HG03565 (cell line): ENCODE results near the gene PPA1.
"Not testable (repeated sequence)": the region's sequence is repeated elsewhere in the genome, so short reads cannot be mapped to it uniquely, and the experiment has no call there.

Experiments
- ATAC-seq: cut with Tn5 transposase; IDR thresholded peaks from one replicate; pipeline ENCODE4 v1.9.1; 2021; ENCODE audit warnings: mild to moderate bottlenecking, moderate library complexity; ENCODE audit not compliant: unreplicated experiment

The PPA1 gene

DNA sequence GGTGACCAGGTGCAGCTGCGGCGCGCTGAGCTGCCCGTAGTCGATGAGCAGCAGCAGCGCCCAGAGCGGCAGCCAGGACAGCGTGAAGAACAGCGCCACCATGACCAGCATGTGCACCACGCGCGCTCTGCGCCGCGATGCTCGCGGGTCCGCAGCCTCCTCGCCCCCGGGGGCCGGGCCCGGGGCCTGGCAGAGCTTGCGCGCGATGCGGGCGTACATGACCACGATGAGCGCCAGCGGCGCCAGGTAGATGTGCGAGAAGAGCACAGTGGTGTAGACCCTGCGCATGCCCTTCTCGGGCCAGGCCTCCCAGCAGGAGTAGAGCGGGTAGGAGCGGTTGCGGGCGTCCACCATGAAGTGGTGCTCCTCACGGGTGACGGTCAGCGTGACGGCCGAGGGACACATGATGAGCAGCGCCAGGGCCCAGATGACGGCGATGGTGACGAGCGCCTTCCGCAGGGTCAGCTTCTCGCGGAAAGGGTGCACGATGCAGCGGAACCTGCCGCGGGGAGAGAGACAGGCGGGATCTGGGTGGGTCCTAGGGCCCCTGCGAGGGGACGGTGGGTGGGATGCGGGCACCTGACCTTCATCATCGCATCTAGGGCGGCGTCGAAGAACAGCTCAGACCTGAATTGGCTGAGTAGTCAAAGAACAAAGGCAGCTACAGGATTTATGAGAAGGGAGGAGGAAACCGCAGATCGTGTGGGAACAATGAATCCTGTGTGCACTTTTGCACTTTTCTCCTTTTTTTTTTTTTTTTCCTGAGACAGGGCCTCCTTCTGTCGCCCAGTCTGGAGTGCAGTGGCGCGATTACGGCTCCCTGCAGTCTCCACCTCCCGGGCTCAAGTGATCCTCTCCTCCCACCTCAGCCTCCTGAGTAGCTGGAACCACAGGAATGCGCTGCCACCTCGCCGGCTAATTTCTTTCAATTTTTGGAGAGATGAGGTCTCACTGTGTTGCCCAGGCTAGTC is 22.4 kb upstream of the PPA1 start:
- ATAC-seq: no peak

- no peak for ATAC-seq
These were observed 21.6 kb upstream of the PPA1 start for GRCh38 chr10:70254778-70255328.

DNA sequence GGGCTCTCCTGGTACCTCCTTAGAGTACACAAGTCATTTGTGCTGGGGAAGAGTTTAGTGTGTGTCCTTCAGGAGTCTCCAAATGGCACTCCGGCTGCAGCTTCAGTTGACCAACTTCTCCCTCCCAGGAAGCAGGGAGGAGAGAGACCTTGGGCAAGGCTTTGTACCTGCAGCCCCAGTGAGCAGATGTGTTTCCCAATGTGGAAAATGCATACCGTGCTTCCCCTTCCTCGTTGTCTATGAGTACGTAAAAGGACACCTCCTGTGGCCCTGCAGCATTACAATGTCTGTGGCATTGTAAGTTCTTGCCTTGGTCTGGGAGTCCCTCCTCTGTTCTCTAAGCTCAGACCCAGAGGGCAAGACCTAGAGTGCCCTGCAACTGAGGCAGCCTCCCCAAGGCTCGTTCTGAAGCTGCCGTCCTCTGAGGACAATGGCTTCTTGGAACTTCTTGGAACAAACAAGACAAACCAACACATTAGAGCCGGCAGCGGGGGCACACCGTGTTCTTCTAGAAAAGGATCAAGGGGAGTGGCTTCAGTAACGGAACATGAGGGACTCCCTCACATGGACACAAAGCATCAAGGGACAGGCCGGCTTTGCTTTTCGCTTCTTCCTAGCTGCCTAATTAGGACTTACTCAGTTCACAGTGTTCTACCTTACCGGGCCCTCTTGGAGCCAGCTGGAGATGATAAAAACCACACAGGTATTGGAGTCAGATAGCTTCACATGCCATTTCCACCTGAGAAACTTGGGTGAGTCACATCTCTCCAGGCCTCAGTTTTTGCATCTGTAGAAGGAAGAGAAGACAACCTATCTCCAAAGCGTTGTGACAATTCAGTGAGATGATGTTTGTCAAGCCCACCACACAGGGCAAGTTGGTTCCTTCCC is 20.9 kb upstream of the PPA1 start:
- ATAC-seq: no peak

DNA sequence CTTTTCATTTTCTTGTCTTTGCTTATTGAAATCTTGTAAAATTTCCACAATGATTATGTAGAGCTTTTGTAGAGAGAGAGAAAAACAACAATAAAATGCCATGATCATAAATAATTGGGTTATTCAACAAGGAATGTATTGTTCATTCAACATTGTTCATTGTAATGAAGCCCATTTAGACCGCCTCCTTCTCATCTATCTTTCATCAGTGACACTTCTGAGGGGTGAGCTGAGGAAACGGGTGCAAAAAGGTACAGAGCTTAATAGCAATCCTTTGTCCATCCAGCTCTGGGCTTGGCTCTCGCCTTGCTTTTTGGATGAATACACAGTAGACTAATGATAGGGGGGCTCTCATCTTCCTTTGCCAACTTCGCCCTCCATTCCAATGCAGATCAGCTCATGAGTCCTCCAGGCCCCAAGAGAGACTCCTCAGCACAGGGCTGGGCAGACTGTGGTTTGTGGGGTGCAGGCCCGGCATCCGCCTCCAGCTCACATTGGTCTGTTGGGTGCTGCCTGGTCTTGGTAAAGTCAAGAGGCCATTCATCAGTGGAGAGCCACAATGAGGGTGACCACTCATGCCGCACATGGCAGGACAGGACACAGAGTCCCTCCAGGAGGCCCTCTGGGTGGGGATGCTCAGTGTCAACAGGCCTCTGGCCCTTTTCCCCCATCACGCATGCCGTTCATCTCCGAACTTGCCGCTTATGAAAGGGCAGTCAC is 17.9 kb upstream of the PPA1 start:
- no peak for ATAC-seq

DNA sequence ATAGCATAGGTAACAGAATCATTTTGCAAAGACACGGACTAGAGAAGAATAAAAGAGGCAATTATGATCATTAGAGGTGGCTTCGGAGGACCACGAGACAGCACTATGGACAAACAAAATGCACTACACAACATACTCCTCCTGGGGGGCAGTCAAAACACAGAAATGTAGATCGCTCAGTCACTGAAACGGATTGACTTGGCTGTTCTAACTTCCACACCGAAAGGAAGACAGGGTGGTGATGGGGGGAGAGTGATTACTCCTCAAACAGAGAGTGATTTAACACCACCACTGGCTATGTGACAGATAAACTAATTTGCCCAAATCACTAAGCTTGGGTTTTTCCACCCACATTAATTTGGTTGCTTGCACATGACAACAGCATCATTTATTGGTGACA is 14.1 kb upstream of the PPA1 start:
- no peak for ATAC-seq

- no peak for ATAC-seq
These were observed 7.9 kb upstream of the PPA1 start for GRCh38 chr10:70241081-70241480.

DNA sequence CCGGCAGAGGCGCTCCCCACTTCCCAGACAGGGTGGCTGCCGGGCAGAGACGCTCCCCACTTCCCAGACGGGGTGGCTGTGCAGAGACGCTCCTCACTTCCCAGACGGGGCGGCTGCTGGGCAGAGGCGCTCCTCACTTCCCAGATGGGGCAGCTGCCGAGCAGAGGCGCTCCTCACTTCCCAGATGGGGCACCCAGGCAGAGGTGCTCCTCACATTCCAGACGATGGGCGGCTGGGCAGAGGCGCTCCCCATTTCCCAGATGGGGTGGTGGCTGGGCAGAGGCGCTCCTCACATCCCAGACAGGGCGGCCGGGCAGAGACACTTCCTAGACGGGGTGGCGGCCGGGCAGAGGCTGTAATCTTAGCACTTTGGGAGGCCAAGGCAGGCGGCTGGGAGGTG is 6.8 kb upstream of the PPA1 start:
- ATAC-seq: not testable (repeated sequence)

DNA sequence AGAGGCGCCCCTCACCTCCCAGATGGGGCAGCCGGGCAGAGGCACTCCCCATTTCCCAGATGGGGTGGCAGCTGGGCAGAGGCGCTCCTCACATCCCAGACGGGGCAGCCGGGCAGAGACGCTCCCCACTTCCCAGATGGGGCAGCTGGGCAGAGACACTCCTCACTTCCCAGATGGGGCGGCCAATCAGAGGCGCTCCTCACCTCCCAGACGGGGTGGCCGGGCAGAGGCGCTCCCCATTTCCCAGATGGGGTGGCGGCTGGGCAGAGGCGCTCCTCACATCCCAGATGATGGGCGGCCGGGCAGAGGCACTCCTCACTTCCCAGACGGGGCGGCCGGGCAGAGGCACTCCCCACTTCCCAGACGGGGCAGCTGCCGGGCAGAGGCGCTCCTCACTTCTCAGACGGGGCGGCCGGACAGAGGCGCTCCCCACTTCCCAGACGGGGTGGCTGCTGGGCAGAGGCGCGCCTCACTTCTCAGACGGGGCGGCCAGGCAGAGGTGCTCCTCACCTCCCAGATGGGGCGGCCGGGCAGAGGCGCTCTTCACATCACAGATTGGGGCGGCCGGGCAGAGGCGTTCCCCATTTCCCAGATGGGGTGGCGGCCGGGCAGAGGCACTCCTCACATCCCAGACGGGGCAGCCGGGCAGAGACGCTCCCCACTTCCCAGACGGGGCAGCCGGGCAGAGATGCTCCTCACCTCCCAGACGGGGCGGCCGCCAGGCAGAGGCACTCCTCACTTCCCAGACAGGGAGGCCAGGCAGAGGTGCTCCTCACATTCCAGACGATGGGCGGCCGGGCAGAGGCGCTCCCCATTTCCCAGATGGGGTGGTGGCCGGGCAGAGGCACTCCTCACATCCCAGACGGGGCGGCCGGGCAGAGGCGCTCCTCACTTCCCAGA is 6.1 kb upstream of the PPA1 start:
- ATAC-seq: not testable (repeated sequence)

GRCh38 chr10:70237958-70238536 is 4.8 kb upstream of the PPA1 start:
- ATAC-seq: not testable (repeated sequence)

GRCh38 chr10:70234668-70235447 is 1.6 kb upstream of the PPA1 start:
- ATAC-seq: no peak

DNA sequence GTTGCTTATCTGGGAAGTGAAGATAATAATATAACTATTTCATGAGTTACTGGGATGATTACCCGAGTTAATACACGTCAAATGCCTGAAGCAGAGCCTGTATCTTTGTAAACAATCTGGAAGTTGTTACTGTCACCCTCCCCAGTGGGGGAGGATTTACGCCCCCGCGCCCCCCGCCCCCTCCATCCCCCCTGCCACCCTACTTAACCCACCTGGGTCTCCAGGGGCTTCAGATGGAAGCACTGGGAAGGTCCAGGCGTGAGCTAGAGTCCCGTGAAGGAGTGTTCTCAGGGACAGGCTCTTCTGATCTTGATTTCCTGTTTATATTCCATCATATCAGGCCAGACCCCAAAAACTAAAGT is 691 bp upstream of the PPA1 start:
- no peak for ATAC-seq

DNA sequence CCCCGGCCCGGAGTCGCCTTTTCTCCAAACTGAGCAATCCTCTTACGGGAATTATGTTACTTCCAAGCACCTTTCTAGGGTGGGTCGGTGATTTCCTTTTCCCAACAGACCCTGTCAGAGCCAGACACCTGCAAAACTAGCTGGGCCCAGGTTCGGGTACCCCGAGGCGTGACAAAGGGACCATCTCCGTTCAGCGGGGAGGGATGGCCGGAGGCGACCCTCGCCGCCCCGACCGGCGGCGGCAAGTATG is 445 bp downstream of the PPA1 start:
- no peak for ATAC-seq

- ATAC-seq: no peak
These were observed 922 bp downstream of the PPA1 start for GRCh38 chr10:70232155-70232858.

GRCh38 chr10:70228491-70228890 is 4.7 kb downstream of the PPA1 start:
- ATAC-seq: no peak

- no peak for ATAC-seq
These were observed 5.5 kb downstream of the PPA1 start for GRCh38 chr10:70227548-70228320.

GRCh38 chr10:70223728-70224127 is 9.5 kb downstream of the PPA1 start:
- no peak for ATAC-seq

- not testable (repeated sequence) for ATAC-seq
These were observed 10.3 kb downstream of the PPA1 start for GRCh38 chr10:70222811-70223447.
